HCT116 (cell line): Measurements from ENCODE around the gene WSB1. TPM values are rescaled to one million over a fixed set of nuclear protein-coding genes. Genes with fewer than 3 reads are reported as not detected.

ENCODE experiments used
- ATAC-seq: fragments of 200-7000 bp; cut with Tn5 transposase; 2 replicates; pipeline ENCODE4 v1.9.1; 2020; ENCODE audit warnings: mild to moderate bottlenecking, moderate library complexity
- BruUV-seq: library from RNA; stranded (reverse); fragments of 400-500 nt; replicated peaks from 2 replicates; lab custom pipeline; 2021; lab: Mats Ljungman, UMichigan
- CTCF ChIA-PET: fragments of 300-600 bp; sonication (Branson Sonifier 250); formaldehyde crosslinking; loops from one replicate; lab custom pipeline; 2021; ENCODE audit warnings: antibody characterized with exemption; lab: Charles Lee
- POLR2A ChIA-PET: fragments of 300-600, 350-600 bp; sonication (Branson Sonifier 250); formaldehyde crosslinking; loops from one replicate; lab custom pipeline; 2021; ENCODE audit warnings: antibody characterized with exemption; lab: Charles Lee
- RAD21 ChIA-PET, 2 experiments: fragments of 300-600 bp; sonication (Branson Sonifier 250); formaldehyde crosslinking; loops; one replicate each; lab custom pipeline; 2023; ENCODE audit warnings: low total read pairs in 2 of 2; ENCODE audit not compliant: uncharacterized antibody in 2 of 2, unreplicated experiment in 2 of 2, low non-redundant PET in 1 of 2; lab: Charles Lee
- DNase-seq: peaks from one replicate; pipeline ENCODE4 v3.0.0-alpha.2; 2010; ENCODE audit warnings: low read depth, low spot score
- H2AFZ ChIP-seq: fragments of 200-600 bp; shearing (Covaris generic), sonication (generic); 2 replicates; pipeline ENCODE4 v1.6.1; 2017; ENCODE audit warnings: low read depth, mixed run types, mixed read lengths, antibody characterized with exemption, low read length; ENCODE audit not compliant: poor library complexity, severe bottlenecking
- H3K27ac ChIP-seq: 2 replicates; pipeline ENCODE4 v1.5.1; 2012; ENCODE audit warnings: low read depth, low read length
- H3K27me3 ChIP-seq: fragments of 200-600 bp; sonication (generic); 2 replicates; pipeline ENCODE4 v1.6.1; 2016; ENCODE audit warnings: mixed run types, low read length, mixed read lengths; ENCODE audit not compliant: insufficient read depth
- H3K36me3 ChIP-seq, 2 experiments: fragments of 200-500 bp in 1 of 2; fragments of 200-600 bp in 1 of 2; sonication (Bioruptor generic) in 1 of 2; sonication (generic) in 1 of 2; 2 replicates each; pipeline versions ENCODE4 v1.5.1 to v1.6.1; 2014 to 2016; ENCODE audit warnings: low read length in 2 of 2, inconsistent platforms in 1 of 2, mixed read lengths in 1 of 2, mixed run types in 1 of 2; ENCODE audit not compliant: insufficient read depth in 2 of 2, control insufficient read depth in 1 of 2
- H3K4me1 ChIP-seq, 2 experiments: fragments of 200-600 bp in 1 of 2; sonication (generic) in 1 of 2; 2 replicates each; pipeline versions ENCODE4 v1.5.1 to v1.6.1; 2012 to 2017; ENCODE audit warnings: low read length in 2 of 2, inconsistent platforms in 1 of 2, mild to moderate bottlenecking in 1 of 2, mixed read lengths in 1 of 2, mixed run types in 1 of 2, moderate library complexity in 1 of 2; ENCODE audit not compliant: insufficient read depth in 2 of 2, control insufficient read depth in 1 of 2
- H3K4me2 ChIP-seq: fragments of 200-600 bp; sonication (generic); 2 replicates; pipeline ENCODE4 v1.6.1; 2017; ENCODE audit warnings: mixed run types, low read length, mixed read lengths
- H3K4me3 ChIP-seq, 2 experiments: fragments of 200-600 bp in 1 of 2; sonication (generic) in 1 of 2; replicated peaks in 1 of 2; 2 replicates each; pipeline ENCODE4 v1.5.1; 2011 to 2016; ENCODE audit warnings: low read length in 2 of 2, control low read depth in 1 of 2, low read depth in 1 of 2, mild to moderate bottlenecking in 1 of 2, mixed read lengths in 1 of 2, mixed run types in 1 of 2
- H3K79me2 ChIP-seq: fragments of 200-600 bp; sonication (generic); 2 replicates; pipeline ENCODE4 v1.6.1; 2017; ENCODE audit warnings: mild to moderate bottlenecking, mixed run types, low read length, moderate library complexity, mixed read lengths; ENCODE audit not compliant: insufficient read depth
- H3K9ac ChIP-seq: fragments of 200-600 bp; sonication (generic); 2 replicates; pipeline ENCODE4 v1.6.1; 2016; ENCODE audit warnings: low read length, mixed read lengths
- H3K9me2 ChIP-seq: fragments of 200-600 bp; sonication (generic), shearing (Covaris generic); 2 replicates; pipeline ENCODE4 v1.6.1; 2017; ENCODE audit warnings: mixed run types, mild to moderate bottlenecking, moderate library complexity; ENCODE audit not compliant: insufficient read depth
- H3K9me3 ChIP-seq, 2 experiments: fragments of 200-500 bp in 1 of 2; fragments of 200-600 bp in 1 of 2; sonication (Bioruptor generic) in 1 of 2; sonication (generic) in 1 of 2; 2 replicates each; pipeline ENCODE4 v1.6.1; 2014 to 2017; ENCODE audit warnings: low read length in 2 of 2, mixed read lengths in 2 of 2, inconsistent platforms in 1 of 2, low read depth in 1 of 2, mild to moderate bottlenecking in 1 of 2, mixed run types in 1 of 2, moderate library complexity in 1 of 2; ENCODE audit not compliant: control insufficient read depth in 1 of 2, insufficient read depth in 1 of 2
- H4K20me1 ChIP-seq: fragments of 200-600 bp; sonication (generic), shearing (Covaris generic); 2 replicates; pipeline ENCODE4 v1.6.1; 2017; ENCODE audit warnings: mixed run types, mild to moderate bottlenecking, moderate library complexity; ENCODE audit not compliant: insufficient read depth
- CBX3 ChIP-seq: IDR thresholded peaks from 2 replicates; pipeline ENCODE4 v1.6.1; 2012; ENCODE audit warnings: low read depth
- CTCF ChIP-seq, 3 experiments: fragments of 200-600 bp in 1 of 3; sonication (generic) in 1 of 3; IDR thresholded peaks in 2 of 3; conservative IDR thresholded peaks in 1 of 3; 2 replicates each; pipeline ENCODE4 v1.5.1; 2012 to 2017; ENCODE audit warnings: low read depth in 2 of 3, low read length in 2 of 3, antibody characterized with exemption in 1 of 3, borderline replicate concordance in 1 of 3, control low read depth in 1 of 3, mild to moderate bottlenecking in 1 of 3, mixed read lengths in 1 of 3, mixed run types in 1 of 3, moderate library complexity in 1 of 3; ENCODE audit not compliant: insufficient read depth in 1 of 3
- EGR1 ChIP-seq: IDR thresholded peaks from 2 replicates; pipeline ENCODE4 v1.6.1; 2012; ENCODE audit warnings: low read depth
- ELF1 ChIP-seq: IDR thresholded peaks from 2 replicates; pipeline ENCODE4 v1.6.1; 2012; ENCODE audit warnings: low read depth, borderline replicate concordance
- EZH2 ChIP-seq: fragments of 200-600 bp; sonication (generic); IDR thresholded peaks from 2 replicates; pipeline ENCODE4 v1.6.1; 2017; ENCODE audit warnings: antibody characterized with exemption, mixed run types
- EZH2phosphoT487 ChIP-seq: fragments of 200-600 bp; IDR thresholded peaks from 2 replicates; pipeline ENCODE4 v1.6.1; 2018; ENCODE audit warnings: antibody characterized with exemption, borderline replicate concordance
- FOSL1 ChIP-seq: IDR thresholded peaks from 2 replicates; pipeline ENCODE4 v1.6.1; 2012; ENCODE audit warnings: low read depth
- JUND ChIP-seq: IDR thresholded peaks from 2 replicates; pipeline ENCODE4 v1.6.1; 2012
- REST ChIP-seq: IDR thresholded peaks from 2 replicates; pipeline ENCODE4 v1.6.1; 2012; ENCODE audit warnings: low read depth
- SRF ChIP-seq: IDR thresholded peaks from 2 replicates; pipeline ENCODE4 v1.6.1; 2012; ENCODE audit warnings: low read depth
- ZBTB33 ChIP-seq: IDR thresholded peaks from 2 replicates; pipeline ENCODE4 v1.6.1; 2011; ENCODE audit warnings: mild to moderate bottlenecking, low read length, moderate library complexity; ENCODE audit not compliant: insufficient replicate concordance; ENCODE audit errors: extremely low read depth
- ZFX ChIP-seq: fragments of 450-650 bp; IDR thresholded peaks from 2 replicates; pipeline ENCODE4 v1.6.1; 2017
- ZNF274 ChIP-seq: fragments of 200-500 bp; sonication (Bioruptor generic); IDR thresholded peaks from 2 replicates; pipeline ENCODE4 v1.6.1; 2014; ENCODE audit warnings: mild to moderate bottlenecking, low read depth, low read length, inconsistent platforms
- intact Hi-C: fragments of 100-400 bp; cut with micrococcal nuclease; formaldehyde crosslinking; loops from 2 replicates; pipeline ENCODE4 v1.10.0; 2022
- total RNA-seq: library from RNA; stranded (reverse); gene quantifications from one replicate; pipeline ENCODE4 v1.2.1, GENCODE V29; 2021; ENCODE audit not compliant: unreplicated experiment

Gene WSB1
- total RNA-seq, 1 experiment from 2014 or later: 88.0 TPM

- no peak for TF ChIP-seq REST
These were observed 48.7 kb upstream of the WSB1 start (continued) for GRCh38 chr17:27245230-27245696.

- Histone ChIP-seq H3K4me1 (peaks cover 13 to 33% of the 10 kb centered on the region in 2 experiments), H3K27me3 (no peaks in the 10 kb centered on the region), H3K4me2 (no peak overlapping the region), H3K36me3 (no peaks in the 10 kb centered on the region)
- intact Hi-C loops: loop anchor here (5.0 kb wide), 2 partner anchors 46 to 406 kb away; partner anchors contain the start of gene WSB1
- TF ChIP-seq EZH2 (no peak), EZH2phosphoT487 (no peak), ZFX (no peak), REST (no peak), FOSL1 (no peak), SRF (no peak), EGR1 (no peak), CTCF (IDR thresholded peaks at IDR 0.05 in 2 of 3, conservative IDR thresholded peaks at IDR 0.05 in 1 of 3; ENCODE audit: borderline replicate concordance in 1 of 3, insufficient read depth in 1 of 3, low read depth in 2 of 3, low read length in 2 of 3) (no peak), ZNF274 (no peak), JUND (no peak), ZBTB33 (no peak), CBX3 (no peak), ELF1 (no peak)
- TF ChIP-seq, all 23 proteins: peak for 0
- no peaks in the 10 kb centered on the region for H4K20me1 ChIP-seq
- no peak for ATAC-seq
- POLR2A ChIA-PET: interaction anchor here (2.0 kb wide), 1 partner anchor 48 kb away, joined by 8 read pairs; no protein-coding TSS in a partner anchor
- RAD21 ChIA-PET: interaction anchor here (1.4 to 1.8 kb wide), 3 partner anchors 87 to 353 kb away, joined by 3 to 10 read pairs (median 6); no protein-coding TSS in a partner anchor
- H3K9me3 ChIP-seq: no peaks in the 10 kb centered on the region
- no peaks in the 10 kb centered on the region for H3K9me2 ChIP-seq
- no peak overlapping the region for H3K9ac ChIP-seq
- no TSS peak for BruUV-seq
- CTCF ChIA-PET: interaction anchor here (1.3 to 2.5 kb wide), 3 partner anchors 10 to 107 kb away, joined by 3 to 18 read pairs (median 17); no protein-coding TSS in a partner anchor
- DNase-seq: no peak
- no peak overlapping the region for H3K27ac ChIP-seq
- H3K79me2 ChIP-seq: no peaks in the 10 kb centered on the region
- H2AFZ ChIP-seq: no peak overlapping the region
- H3K4me3 ChIP-seq: no peak overlapping the region
These were observed 47.4 kb upstream of the WSB1 start for GRCh38 chr17:27246537-27246936.
